HUDEP-2 (cell line): ENCODE measurements around the gene SYPL2.

ENCODE experiments used
- DNase-seq, 76 experiments: peaks; one replicate each; lab custom pipeline; 2025; ENCODE audit not compliant: unreplicated experiment in 76 of 76; lab: John Stamatoyannopoulos, UW

SYPL2 gene

DNA sequence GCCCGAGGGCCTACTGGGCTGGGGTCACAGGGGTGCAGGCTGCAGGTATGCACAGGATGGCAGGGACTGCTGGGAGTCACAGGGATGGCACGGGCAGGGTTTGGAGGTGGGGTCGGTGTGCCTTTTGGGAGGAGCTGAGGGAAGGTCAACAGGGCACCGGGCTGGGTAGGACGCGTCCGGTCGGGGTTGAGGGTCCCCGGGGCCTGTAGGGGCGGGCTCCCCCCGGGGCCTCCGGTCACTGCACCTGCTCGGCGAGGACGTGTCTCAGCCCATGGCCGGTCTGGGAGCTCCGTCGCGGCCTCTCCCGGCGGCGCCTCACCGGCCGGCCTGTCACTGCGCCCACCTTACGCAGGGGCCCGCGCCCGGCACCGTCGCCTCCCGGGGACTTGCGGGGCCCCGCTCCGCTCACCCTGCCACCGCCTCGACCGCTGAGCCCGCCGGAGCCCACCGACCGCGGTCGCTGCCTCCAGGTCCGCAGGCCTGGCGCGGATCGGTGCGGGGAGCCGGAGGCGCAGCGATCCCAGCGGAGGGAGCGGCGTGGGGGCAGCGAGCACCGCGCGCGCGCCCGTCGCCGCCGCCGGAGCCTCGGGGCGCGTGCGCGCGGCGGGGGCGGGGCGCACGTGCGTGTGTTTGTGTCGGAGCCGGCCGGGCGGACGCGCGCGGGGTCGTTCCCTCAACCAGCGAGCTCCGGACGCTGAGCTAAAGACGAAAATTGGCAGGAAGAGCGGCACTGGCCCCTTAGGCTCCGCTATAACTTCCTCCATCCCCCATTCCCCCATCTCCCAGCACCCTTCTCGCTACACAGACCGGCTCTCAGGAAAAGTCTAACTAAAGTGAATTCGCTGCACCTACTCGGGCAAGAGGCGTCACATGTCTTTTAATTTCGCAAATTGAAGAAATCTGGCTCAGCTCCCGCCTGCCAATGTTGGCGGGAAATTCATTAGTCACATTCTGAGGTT, 43.1 kb downstream of the SYPL2 start, which contains the start of gene AMIGO1:
Gene AMIGO1, minus strand, starts transcription at position 552 of the 959 bp plus-strand sequence. CDS start 815 bp downstream, outside the sequence.
- DNase-seq: peak in 25 of 76 experiments; percentile 7 to 42 (median 15)

DNA sequence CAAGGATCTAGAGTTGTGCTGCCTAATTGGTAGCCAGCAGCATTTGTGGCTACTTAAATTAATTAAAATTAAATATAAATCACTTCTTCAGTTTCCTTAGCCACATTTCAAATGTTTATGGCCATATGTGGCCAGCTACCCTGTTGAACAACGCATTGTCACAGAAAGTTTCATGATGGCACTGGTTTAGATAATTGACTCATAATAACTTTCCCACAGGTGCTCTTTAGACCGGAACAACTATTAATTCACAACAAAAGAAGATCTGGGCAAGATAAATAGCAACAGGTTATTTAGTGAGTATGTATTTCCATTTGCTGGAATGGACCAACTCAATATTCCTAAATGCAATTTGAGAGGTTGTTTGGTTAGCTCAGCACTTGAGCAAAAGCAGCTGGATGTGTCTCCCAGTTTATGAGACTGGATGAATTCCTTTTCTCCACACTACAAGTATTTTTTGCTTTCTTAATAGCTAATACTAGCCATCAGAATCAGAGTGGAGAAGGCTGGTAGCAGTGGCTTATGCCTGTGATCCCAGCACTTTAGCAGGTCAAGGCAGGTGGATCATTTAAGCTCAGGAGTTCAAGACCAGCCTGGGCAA, 46.9 kb downstream of the SYPL2 start:
- no peak for DNase-seq

DNA sequence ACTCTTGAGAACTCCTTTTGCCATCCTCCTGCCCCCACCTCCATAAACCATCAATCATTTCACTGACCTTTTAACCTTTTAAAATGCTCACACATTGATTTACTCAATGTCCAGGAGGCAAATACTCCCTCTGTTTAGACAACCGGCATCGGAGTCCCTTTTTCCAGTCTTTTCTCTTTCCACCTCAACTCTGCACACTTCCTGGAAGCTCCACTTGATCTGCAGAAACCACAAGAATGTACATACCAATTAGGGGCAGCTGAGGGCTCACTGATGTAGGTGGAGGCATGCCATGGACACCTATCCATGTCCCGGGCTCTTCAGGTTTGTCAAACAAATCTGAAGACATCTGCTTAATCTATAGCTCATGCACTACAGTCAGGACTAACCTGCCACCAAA, 48.5 kb downstream of the SYPL2 start:
- DNase-seq: no peak

DNA sequence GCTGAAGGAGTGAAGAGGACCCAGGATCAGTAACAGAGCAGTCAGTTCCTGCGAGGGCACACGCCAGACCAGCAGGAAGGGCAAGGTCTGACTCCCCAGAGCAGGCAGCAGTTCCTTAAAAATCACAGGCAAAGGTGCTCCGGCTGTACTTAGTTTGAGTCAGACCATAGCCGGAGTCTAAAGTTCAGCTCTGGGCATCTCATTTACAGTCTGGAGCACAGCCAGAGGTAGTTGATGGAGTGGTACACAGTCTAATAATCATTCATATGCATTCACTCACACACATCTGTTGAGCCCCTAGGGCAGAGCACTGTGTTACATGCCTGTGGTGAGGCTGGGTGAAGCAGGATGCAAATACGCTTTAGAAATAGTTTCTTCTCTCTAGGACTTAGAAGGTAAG, 50.5 kb downstream of the SYPL2 start:
- no peak for DNase-seq

DNA sequence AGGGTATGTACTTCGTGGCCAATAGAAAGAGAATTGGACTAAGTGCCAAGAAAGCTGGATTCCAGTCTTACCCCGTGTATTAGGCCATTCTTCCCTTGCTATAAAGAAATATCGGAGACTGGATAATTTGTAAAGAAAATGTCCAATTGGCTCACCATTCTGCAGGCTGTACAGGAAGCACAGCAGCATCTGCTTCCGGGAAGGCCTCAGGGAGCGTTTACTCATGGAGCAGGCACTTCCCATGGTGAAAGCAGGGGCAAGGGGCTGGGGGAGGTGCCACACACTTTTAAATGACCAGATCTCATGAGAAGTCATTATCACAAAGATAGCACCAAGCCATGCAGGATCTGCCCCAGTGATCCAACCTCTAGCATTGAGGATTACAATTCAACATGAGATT, 51.0 kb downstream of the SYPL2 start:
- no peak for DNase-seq

DNA sequence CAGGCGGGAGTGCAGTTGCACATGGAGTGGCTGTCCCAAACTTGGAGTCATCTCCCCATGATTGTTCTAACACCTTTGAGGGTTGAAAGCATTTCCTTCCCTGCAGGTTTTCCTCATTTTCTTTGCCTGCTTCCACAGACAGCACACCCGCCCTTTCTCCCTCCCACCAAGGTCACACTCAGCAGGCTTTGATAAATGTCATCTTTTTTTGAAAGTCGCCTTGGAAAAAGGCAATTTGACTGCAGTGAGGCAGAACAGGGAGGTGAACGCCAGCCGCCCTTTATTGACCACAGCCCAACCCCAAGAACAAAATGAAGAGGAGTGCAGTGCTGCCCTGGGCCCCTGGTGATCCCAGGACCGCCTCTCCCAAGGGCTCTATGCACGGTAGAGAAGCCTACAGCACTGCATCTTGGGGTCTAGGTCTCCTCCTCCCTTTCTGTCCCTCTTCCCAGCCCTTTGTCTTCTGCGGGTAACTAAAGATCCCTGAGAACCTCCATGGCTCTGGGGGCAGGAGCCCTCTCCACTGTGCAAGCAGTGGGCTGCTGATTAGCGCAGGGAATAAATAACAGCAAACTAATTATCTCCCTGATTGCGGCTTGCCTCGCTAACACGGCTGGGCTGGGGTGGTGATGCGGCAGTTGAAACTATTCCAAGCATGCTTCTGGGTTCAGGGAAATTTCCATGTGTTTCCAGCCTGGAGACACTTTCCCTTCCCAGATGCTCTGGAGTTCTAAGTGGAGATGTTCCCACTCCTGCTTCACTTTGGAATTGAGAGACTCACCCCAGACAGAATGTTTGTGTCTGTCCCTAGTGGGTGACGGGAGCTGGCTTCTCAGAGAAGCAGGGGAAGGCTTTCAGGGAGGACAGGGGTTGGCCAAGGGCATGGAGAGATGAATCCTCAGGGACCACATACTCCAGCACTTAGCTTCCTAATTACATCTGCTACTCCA, 54.9 kb downstream of the SYPL2 start:
- DNase-seq: no peak

DNA sequence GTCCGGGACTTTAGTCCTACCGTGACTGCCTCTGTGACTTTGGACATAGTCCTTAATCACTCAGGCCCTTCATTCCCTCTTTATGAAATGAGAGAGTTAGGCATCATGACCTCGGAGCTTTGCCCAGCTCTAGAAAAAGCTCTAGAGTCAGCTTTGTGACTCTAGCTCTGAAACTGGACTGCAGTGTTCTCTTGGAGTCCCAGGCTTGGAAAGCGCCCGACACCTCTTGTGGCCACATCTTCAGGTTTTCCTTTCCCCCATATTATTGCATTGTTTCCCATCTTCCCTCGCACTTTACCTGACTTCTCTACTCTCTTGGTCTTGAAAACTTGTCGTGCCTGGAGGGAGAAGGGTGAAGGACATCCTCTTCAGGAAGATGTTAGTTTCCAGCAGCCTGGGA, 55.7 kb downstream of the SYPL2 start:
- DNase-seq: no peak

DNA sequence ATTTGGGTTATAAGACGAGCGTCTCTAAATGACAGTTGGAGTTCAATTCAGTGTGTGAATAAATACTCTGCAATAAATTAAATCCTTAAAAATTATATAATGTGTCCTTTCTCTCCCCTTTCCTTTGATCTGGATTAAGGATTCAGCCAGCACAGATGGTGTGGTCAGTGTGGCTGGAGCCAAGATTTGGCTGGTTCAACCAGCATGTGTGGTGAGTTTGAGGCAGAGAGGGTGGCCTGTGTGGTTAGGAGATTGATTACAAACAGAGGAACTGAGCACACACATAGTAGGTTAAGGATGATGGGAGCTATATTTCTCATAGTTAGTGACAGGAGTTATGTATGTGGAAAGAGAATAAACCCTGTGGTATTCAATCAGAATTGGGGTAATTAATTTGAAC, 57.4 kb downstream of the SYPL2 start:
- DNase-seq: no peak

DNA sequence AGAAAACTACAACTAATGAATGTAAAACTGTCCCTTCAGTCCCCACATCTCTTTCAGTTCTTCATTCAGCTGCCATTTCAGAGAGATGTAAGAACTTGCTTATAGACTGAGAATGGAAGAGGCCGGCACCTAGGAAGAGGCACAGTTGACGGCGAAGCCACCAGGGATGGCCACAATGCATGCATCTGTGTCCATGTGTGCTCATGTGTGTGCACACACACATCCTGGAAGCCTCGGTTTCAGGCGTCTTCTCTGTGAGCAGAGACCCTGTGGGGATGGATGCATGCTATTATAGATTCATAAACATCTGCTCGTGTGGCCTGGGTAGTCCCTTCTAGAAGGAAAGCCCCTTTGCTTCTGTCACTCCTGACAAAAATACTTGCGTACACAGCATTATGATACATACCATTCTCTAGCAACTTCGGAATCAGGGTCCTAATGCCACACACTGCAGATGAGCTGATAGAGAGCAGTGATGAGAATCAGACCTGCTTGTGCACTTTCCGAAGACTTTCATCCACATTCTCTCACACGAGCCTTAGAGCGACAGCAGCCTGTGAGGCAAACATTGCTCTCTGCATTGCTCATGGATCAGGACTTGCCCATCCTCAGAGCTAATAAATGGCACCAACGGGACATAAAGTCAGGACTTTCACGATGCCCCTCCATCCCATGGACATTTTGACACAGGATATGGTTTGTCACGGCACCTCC, 60.9 kb downstream of the SYPL2 start:
- DNase-seq: no peak

DNA sequence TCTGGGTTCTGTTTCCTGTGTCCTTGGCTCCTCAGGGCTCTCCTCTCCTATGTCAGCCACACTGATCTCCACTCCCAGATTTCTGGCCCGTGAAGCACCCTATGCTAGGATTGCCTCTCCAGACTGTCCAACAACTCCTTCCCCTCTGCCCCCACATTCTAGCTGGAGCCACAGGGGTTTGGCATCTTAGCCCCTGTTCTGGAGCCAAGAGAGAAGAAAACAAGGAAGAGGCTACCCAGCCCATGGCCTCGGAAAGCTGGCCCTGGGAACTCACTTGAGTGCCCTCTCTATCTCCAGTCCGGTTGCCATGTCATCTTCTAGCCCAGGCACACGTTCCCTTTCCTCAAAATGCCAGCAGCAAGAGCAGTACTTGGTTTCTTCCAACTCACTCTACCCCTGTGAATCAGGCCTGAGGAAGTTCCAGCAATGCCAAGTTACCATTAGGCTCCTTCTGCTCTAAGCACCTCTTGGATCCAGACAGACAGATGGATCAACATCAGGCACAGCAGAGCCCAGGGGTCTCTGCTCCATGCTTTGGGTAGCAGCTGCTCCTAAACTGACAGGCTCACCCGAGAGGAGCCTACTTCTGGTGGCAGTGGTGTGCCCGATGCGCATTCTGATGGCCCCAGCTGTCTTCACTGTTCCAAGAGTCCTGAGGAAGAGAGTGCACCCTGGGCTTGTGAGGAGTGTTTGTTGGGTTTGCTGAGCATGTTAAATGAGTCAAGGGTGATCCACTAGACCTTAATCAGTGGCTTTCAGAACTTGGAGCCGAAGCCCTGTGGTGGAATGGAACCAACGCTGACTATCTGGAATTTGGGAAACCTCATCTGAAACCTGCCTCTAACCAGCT, 61.7 kb downstream of the SYPL2 start:
- no peak for DNase-seq

DNA sequence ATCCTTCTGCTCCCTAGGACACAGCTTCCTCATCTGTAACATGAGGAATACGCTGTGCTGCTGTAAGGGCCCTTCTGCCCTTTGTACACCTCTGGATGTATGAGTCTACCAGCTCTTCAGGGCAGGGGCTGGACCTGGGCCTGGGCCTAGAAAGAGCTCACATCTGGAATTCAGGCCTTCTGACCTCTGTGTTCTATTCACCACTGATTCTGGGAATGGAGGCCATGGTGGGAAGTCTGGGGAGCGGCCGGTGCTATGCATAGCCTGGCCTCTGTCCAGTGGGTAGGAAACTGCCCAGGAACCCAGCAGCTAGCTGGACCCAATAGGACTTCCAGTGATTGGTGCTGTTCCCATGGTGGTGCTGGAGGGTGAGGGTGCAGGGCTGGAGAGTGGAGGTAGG, 62.4 kb downstream of the SYPL2 start:
- DNase-seq: no peak

DNA sequence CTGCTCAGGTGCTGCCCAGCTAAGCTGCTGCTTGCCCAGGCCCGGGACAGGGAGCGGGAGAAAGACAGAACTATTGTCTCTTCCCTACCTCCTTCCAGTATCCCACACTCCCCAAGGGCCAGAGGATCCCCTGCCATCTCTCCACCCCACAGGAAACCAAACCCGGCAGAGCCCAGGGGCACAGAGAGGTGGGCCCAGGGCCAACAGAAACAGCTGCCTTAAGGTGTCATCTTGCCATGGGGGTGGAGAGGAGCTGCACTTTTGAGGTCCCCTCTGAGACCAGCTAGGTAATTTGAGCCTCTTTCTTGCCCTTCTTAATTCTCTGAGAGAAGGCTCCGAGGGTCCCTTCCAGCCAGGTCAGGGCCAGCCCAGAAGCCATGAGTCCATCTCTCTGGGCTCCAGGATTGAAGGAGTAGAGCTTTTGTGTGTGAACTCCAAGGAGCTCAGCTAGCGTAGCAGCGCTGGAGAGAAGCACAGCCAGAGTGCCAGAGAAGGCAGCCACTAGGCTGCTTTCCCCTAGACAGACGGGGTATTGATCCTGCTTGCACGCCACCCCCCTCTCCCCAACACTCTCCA, 63.6 kb downstream of the SYPL2 start:
- DNase-seq: no peak

DNA sequence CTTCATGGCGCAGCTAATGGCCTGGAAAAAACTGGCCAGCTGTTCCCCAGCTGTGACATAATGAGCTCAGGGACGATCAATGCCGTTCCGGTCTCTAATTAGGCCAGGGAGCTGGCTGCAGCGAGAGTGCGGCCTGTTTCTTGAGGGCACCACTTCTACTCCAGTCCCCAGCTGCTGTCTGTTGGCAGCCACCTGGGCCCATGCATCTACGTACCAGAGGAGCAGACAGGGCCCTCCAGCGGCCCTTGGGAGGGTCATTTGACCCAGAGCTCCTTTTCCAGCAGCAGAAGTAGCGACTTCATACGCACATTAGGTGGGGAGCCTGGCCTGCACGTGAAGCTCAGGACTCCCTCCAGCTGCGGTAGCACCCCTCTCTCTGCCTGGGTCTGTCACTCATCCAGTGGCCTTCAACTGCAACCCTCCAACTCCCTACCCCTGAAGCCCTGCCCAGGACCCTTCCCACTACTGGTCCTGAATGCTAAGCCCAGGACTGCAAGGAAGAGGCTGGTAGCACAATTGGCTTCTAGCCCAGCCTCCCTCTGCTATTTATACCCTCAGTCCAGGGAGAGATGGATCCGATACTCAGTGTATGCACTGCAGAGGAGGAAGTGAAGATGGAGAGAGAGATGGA, 64.2 kb downstream of the SYPL2 start:
- no peak for DNase-seq

DNA sequence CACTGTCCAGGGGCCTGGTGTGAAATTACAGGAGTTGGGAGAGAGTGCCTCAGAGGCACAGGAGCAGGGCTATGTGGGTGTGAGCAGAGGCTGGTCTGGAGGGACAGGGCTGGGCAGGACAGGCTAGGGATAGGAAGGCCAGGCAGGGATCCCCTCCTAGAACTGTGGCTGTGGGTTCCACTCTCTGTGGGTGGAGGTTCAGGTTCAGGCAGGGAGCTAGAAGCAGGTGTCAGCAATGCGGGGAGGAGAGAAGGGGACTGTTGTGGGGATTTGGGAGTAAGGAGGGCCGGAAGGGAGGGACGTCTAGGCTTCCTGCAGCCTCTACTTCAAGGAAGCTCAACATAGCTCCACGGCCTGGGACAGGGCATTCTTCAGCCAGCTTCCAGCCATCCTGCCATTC, 65.0 kb downstream of the SYPL2 start:
- DNase-seq: no peak
